ENCODE results near the gene ANXA5.

The ANXA5 gene

GRCh38 chr4:121642876-121643585 is 53.7 kb downstream of the ANXA5 start:
- DNase-seq (ENCODE audit: low spot score) = no peak

GRCh38 chr4:121642292-121642691 is 54.5 kb downstream of the ANXA5 start:
- no peak for DNase-seq (ENCODE audit: low spot score)

DNA sequence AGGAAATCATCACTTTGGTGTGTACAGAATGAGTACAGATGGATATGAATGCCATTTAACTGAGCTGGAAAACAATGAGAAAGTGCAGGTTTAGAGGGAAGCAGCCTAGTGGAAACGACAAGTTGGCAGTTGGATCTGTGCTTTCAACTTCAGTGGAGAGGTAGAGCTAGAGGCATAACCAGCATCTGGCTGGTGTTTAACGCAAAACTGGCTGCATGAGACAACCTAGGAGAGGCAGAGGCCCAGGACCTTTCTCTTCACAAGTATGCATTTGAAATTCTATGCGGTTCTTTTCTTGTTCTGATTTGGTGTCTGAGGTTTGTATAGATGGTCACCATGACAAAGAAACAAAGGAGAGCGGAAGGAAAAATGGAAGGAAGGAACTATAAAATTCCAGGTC is 63.1 kb downstream of the ANXA5 start:
- DNase-seq (ENCODE audit: low spot score) = no peak

- no peak for DNase-seq (ENCODE audit: low spot score)
Observed at GRCh38 chr4:121632636-121633035, 64.1 kb downstream of the ANXA5 start.
